Activated T-cell treated with anti-CD3 and anti-CD28 coated beads, Interleukin-2, amount 50 U/mL, for 4 hours (primary cell): ENCODE results near the gene DLGAP1. TPM values are rescaled to one million over a fixed set of nuclear protein-coding genes. Genes with fewer than 3 reads are reported as not detected.
"Not testable (repeated sequence)": the region's sequence is repeated elsewhere in the genome, so short reads cannot be mapped to it uniquely, and the experiment has no call there.

ENCODE experiments used
- ATAC-seq, 2 donors: fragments of 200-7000 bp; cut with Tn5 transposase; one replicate each; pipeline ENCODE4 v1.10.0; 2021
- DNase-seq: peaks from one replicate; pipeline ENCODE4 v3.0.0-alpha.2; 2020
- H3K27me3 Mint-ChIP-seq: one replicate; pipeline ENCODE4 v1.8.0; 2021; ENCODE audit warnings: low read depth, mixed read lengths
- H3K36me3 Mint-ChIP-seq: one replicate; pipeline ENCODE4 v1.8.0; 2022; ENCODE audit warnings: mixed read lengths; ENCODE audit not compliant: insufficient read depth
- H3K4me1 Mint-ChIP-seq: one replicate; pipeline ENCODE4 v1.8.0; 2021; ENCODE audit warnings: low read depth, mixed read lengths
- H3K4me3 Mint-ChIP-seq: one replicate; pipeline ENCODE4 v1.8.0; 2021; ENCODE audit warnings: mild to moderate bottlenecking, moderate library complexity, mixed read lengths
- H3K9me3 Mint-ChIP-seq: one replicate; pipeline ENCODE4 v1.8.0; 2021; ENCODE audit warnings: mixed read lengths
- total RNA-seq, 3 donors: library from RNA; stranded (reverse); gene quantifications; one replicate each; pipeline ENCODE4 v1.2.1, GENCODE V29; 2021

DLGAP1 gene
- total RNA-seq, 3 donors from 2014 or later, result 0.16 TPM; not detected in 2

- peaks cover 14% of the 10 kb centered on the region for H3K4me1 Mint-ChIP-seq
- H3K27me3 Mint-ChIP-seq, result no peaks in the 10 kb centered on the region
- H3K9me3 Mint-ChIP-seq, result no peaks in the 10 kb centered on the region
- H3K4me3 Mint-ChIP-seq, result no peak overlapping the region
- no peak for DNase-seq
- ATAC-seq, result peak; percentile 42 to 44
- H3K36me3 Mint-ChIP-seq, result no peaks in the 10 kb centered on the region
Observed at GRCh38 chr18:3603421-3604234, 851.5 kb downstream of the DLGAP1 start.

GRCh38 chr18:3601106-3601755, 853.9 kb downstream of the DLGAP1 start:
- peaks cover 26% of the 10 kb centered on the region for H3K4me1 Mint-ChIP-seq
- not testable (repeated sequence) for H3K4me3 Mint-ChIP-seq, H3K27me3 Mint-ChIP-seq, ATAC-seq, DNase-seq, H3K36me3 Mint-ChIP-seq, H3K9me3 Mint-ChIP-seq

- Mint-ChIP-seq H3K4me3 (no peak overlapping the region), H3K9me3 (no peaks in the 10 kb centered on the region), H3K27me3 (no peaks in the 10 kb centered on the region), H3K36me3 (peaks cover 9% of the 10 kb centered on the region), H3K4me1 (peaks cover 37% of the 10 kb centered on the region)
- ATAC-seq, result no peak
- DNase-seq, result no peak
Observed at GRCh38 chr18:3599861-3600260, 855.2 kb downstream of the DLGAP1 start.

GRCh38 chr18:3599195-3599594, 855.9 kb downstream of the DLGAP1 start:
- Mint-ChIP-seq H3K4me3 (no peak overlapping the region), H3K4me1 (peaks cover 44% of the 10 kb centered on the region), H3K36me3 (peaks cover 9% of the 10 kb centered on the region), H3K27me3 (no peaks in the 10 kb centered on the region), H3K9me3 (no peaks in the 10 kb centered on the region)
- ATAC-seq, result no peak
- DNase-seq, result no peak

- Mint-ChIP-seq H3K9me3 (no peaks in the 10 kb centered on the region), H3K36me3 (peaks cover 9% of the 10 kb centered on the region), H3K4me3 (no peak overlapping the region), H3K4me1 (peaks cover 46% of the 10 kb centered on the region), H3K27me3 (no peaks in the 10 kb centered on the region)
- ATAC-seq (no peak), DNase-seq (no peak)
Observed at GRCh38 chr18:3598581-3598980, 856.5 kb downstream of the DLGAP1 start.

GRCh38 chr18:3597409-3598357, 857.4 kb downstream of the DLGAP1 start:
- peaks cover 54% of the 10 kb centered on the region for H3K4me1 Mint-ChIP-seq

GRCh38 chr18:3596637-3597384, 858.3 kb downstream of the DLGAP1 start:
- Mint-ChIP-seq H3K27me3 (no peaks in the 10 kb centered on the region), H3K9me3 (no peaks in the 10 kb centered on the region), H3K36me3 (peaks cover 9% of the 10 kb centered on the region), H3K4me3 (peak overlapping the region; percentile 90), H3K4me1 (peaks cover 56% of the 10 kb centered on the region)
- ATAC-seq (no peak), DNase-seq (peak; percentile 20)

More at GRCh38 chr18:3597409-3598357, 857.4 kb downstream of the DLGAP1 start:
- Mint-ChIP-seq H3K36me3 (peaks cover 9% of the 10 kb centered on the region), H3K4me3 (peak overlapping the region; percentile 90), H3K9me3 (no peaks in the 10 kb centered on the region), H3K27me3 (no peaks in the 10 kb centered on the region)
- no peak for DNase-seq
- no peak for ATAC-seq

GRCh38 chr18:3596324-3596636, 858.8 kb downstream of the DLGAP1 start:
- no peak for ATAC-seq
- no peaks in the 10 kb centered on the region for H3K9me3 Mint-ChIP-seq
- H3K4me1 Mint-ChIP-seq, result peaks cover 58% of the 10 kb centered on the region
- H3K36me3 Mint-ChIP-seq, result peaks cover 9% of the 10 kb centered on the region
- no peak for DNase-seq
- H3K4me3 Mint-ChIP-seq, result peak overlapping the region; percentile 90
- H3K27me3 Mint-ChIP-seq, result no peaks in the 10 kb centered on the region

- ATAC-seq, result peak; percentile 21 to 41
- H3K4me1 Mint-ChIP-seq, result peaks cover 58% of the 10 kb centered on the region
- H3K4me3 Mint-ChIP-seq, result peak overlapping the region; percentile 90
- H3K27me3 Mint-ChIP-seq, result no peaks in the 10 kb centered on the region
- H3K36me3 Mint-ChIP-seq, result peaks cover 9% of the 10 kb centered on the region
- no peaks in the 10 kb centered on the region for H3K9me3 Mint-ChIP-seq
- no peak for DNase-seq
Observed at GRCh38 chr18:3595369-3596273, 859.5 kb downstream of the DLGAP1 start.

- peak; percentile 17 for DNase-seq
- Mint-ChIP-seq H3K36me3 (peaks cover 9% of the 10 kb centered on the region), H3K4me3 (peak overlapping the region; percentile 90), H3K9me3 (no peaks in the 10 kb centered on the region), H3K4me1 (peaks cover 58% of the 10 kb centered on the region), H3K27me3 (no peaks in the 10 kb centered on the region)
- ATAC-seq, result no peak
Observed at GRCh38 chr18:3594760-3595368, 860.2 kb downstream of the DLGAP1 start.

- Mint-ChIP-seq H3K4me3 (peak overlapping the region; percentile 90), H3K9me3 (no peaks in the 10 kb centered on the region), H3K27me3 (no peaks in the 10 kb centered on the region), H3K4me1 (peaks cover 55% of the 10 kb centered on the region), H3K36me3 (peaks cover 9% of the 10 kb centered on the region)
- ATAC-seq, result peak; percentile 88 to 91
- DNase-seq, result peak; percentile 83
Observed at GRCh38 chr18:3593904-3594759, 861.0 kb downstream of the DLGAP1 start.

- Mint-ChIP-seq H3K36me3 (peaks cover 9% of the 10 kb centered on the region), H3K4me1 (peaks cover 55% of the 10 kb centered on the region), H3K9me3 (no peaks in the 10 kb centered on the region), H3K4me3 (peak overlapping the region; percentile 90), H3K27me3 (no peaks in the 10 kb centered on the region)
- DNase-seq, result no peak
- ATAC-seq, result peak; percentile 2
Observed at GRCh38 chr18:3593381-3593903, 861.7 kb downstream of the DLGAP1 start.
